HepG2 (cell line): ENCODE measurements around the gene ZNF540. TPM values are rescaled to one million over a fixed set of nuclear protein-coding genes. Genes with fewer than 3 reads are reported as not detected.

ENCODE experiments used
- BORCS8-MEF2B ChIP-seq: sonication (generic); formaldehyde crosslinking; IDR thresholded peaks from 2 replicates; pipeline ENCODE4 v1.8.0; 2022; ENCODE audit warnings: mild to moderate bottlenecking, missing genetic modification reagents
- ELF3 ChIP-seq: IDR thresholded peaks from 2 replicates; pipeline ENCODE4 v1.6.1; 2016; ENCODE audit warnings: missing genetic modification reagents, missing compliant biosample characterization
- HMGA1 ChIP-seq: sonication (generic); formaldehyde crosslinking; conservative IDR thresholded peaks from 2 replicates; pipeline ENCODE4 v1.4.0; 2020; ENCODE audit warnings: missing genetic modification reagents
- HOXA5 ChIP-seq: sonication (generic); formaldehyde crosslinking; IDR thresholded peaks from 2 replicates; pipeline ENCODE4 v1.4.0; 2020; ENCODE audit warnings: missing genetic modification reagents
- JUN ChIP-seq: sonication (generic); formaldehyde crosslinking; IDR thresholded peaks from 2 replicates; pipeline ENCODE4 v1.4.0; 2020; ENCODE audit warnings: mild to moderate bottlenecking, missing genetic modification reagents
- MTA1 ChIP-seq: sonication (generic); formaldehyde crosslinking; IDR thresholded peaks from 2 replicates; pipeline ENCODE4 v1.4.0; 2020; ENCODE audit warnings: missing genetic modification reagents, mild to moderate bottlenecking, borderline replicate concordance
- NRL ChIP-seq: sonication (generic); formaldehyde crosslinking; IDR thresholded peaks from 2 replicates; pipeline ENCODE4 v1.5.0; 2020; ENCODE audit warnings: missing genetic modification reagents, mild to moderate bottlenecking, moderate library complexity, borderline replicate concordance
- ONECUT2 ChIP-seq: sonication (generic); formaldehyde crosslinking; IDR thresholded peaks from 2 replicates; pipeline ENCODE4 v1.4.0; 2020; ENCODE audit warnings: missing genetic modification reagents
- SP1 ChIP-seq, 2 experiments: fragments of 450-650 bp in 1 of 2; sonication (generic) in 1 of 2; formaldehyde crosslinking in 1 of 2; IDR thresholded peaks; 2 replicates each; pipeline versions ENCODE4 v1.4.0 to v1.6.1; 2016 to 2020; ENCODE audit warnings: missing genetic modification reagents in 1 of 2
- SYNCRIP ChIP-seq: fragments of 200-400 bp; formaldehyde crosslinking; IDR thresholded peaks from 2 replicates; pipeline ENCODE4 v1.6.1; 2018; ENCODE audit warnings: mild to moderate bottlenecking, low read depth, low read length; ENCODE audit not compliant: insufficient read depth
- TARDBP ChIP-seq: sonication (generic); formaldehyde crosslinking; IDR thresholded peaks from 2 replicates; pipeline ENCODE4 v1.8.0; 2022; ENCODE audit warnings: mild to moderate bottlenecking, missing genetic modification reagents
- TBX3 ChIP-seq: fragments of 450-650 bp; IDR thresholded peaks from 2 replicates; pipeline ENCODE4 v1.6.1; 2017; ENCODE audit warnings: antibody characterized with exemption, mild to moderate bottlenecking, inconsistent platforms, borderline replicate concordance
- ZBTB38 ChIP-seq: sonication (generic); formaldehyde crosslinking; IDR thresholded peaks from 2 replicates; pipeline ENCODE4 v1.5.1; 2020; ENCODE audit warnings: mild to moderate bottlenecking, missing genetic modification reagents
- ZBTB7B ChIP-seq: sonication (generic); formaldehyde crosslinking; IDR thresholded peaks from 2 replicates; pipeline ENCODE4 v1.4.0; 2020; ENCODE audit warnings: missing genetic modification reagents
- ZNF136 ChIP-seq: sonication (generic); formaldehyde crosslinking; IDR thresholded peaks from 2 replicates; pipeline ENCODE4 v1.8.1; 2022; ENCODE audit warnings: low read depth, mild to moderate bottlenecking, moderate library complexity, missing genetic modification reagents
- ZNF441 ChIP-seq: sonication (generic); formaldehyde crosslinking; IDR thresholded peaks from 2 replicates; pipeline ENCODE4 v1.7.0; 2021; ENCODE audit warnings: missing genetic modification reagents, borderline replicate concordance
- ZNF567 ChIP-seq: sonication (generic); formaldehyde crosslinking; IDR thresholded peaks from 2 replicates; pipeline ENCODE4 v1.8.1; 2023; ENCODE audit warnings: mild to moderate bottlenecking, missing genetic modification reagents, borderline replicate concordance
- ZNF646 ChIP-seq: sonication (generic); formaldehyde crosslinking; IDR thresholded peaks from 2 replicates; pipeline ENCODE4 v1.9.0; 2021; ENCODE audit warnings: mild to moderate bottlenecking, missing genetic modification reagents
- polyA plus RNA-seq, 8 experiments: library from polyadenylated mRNA; depleted of rRNA in 3 of 8; stranded (reverse) in 7 of 8; unstranded in 1 of 8; fragments of >200 nt; fragmentation: Illumina TruSeq in 4 of 8; extraction: Trizol in 4 of 8; gene quantifications; 2 replicates each; pipeline versions ENCODE4 v1.2.1 to v1.2.3, GENCODE V29; 2011 to 2016; ENCODE audit warnings: low read depth in 4 of 8, missing spikeins in 1 of 8, mixed read lengths in 1 of 8; ENCODE audit not compliant: insufficient read depth in 1 of 8
- total RNA-seq, 5 experiments: library from RNA; depleted of rRNA; stranded (reverse); fragments of >200 nt; fragmentation: Illumina TruSeq; extraction: Trizol; gene quantifications; 2 replicates each; pipeline ENCODE4 v1.2.3, GENCODE V29; 2016; ENCODE audit warnings: low read depth in 1 of 5
- TF ChIP-seq, protein P1 (sequence below): sonication (generic); formaldehyde crosslinking; IDR thresholded peaks from 2 replicates; pipeline ENCODE4 v1.4.0; 2020; ENCODE audit warnings: missing genetic modification reagents, borderline replicate concordance

Gene ZNF540
- total and polyA plus RNA-seq, 2 of the 13 experiments (the other 11 are each of a cell fraction or from before 2014, with no cell fraction given), result 0.21 to 0.40 TPM

GRCh38 chr19:37654629-37655300 is 60.1 kb downstream of the ZNF540 start (continued):
- no peak for TF ChIP-seq ZNF646 (CRISPR knock-in tag)
- TF ChIP-seq ZBTB38 (CRISPR knock-in tag), result peak; percentile 74
- TF ChIP-seq, protein P1, sequence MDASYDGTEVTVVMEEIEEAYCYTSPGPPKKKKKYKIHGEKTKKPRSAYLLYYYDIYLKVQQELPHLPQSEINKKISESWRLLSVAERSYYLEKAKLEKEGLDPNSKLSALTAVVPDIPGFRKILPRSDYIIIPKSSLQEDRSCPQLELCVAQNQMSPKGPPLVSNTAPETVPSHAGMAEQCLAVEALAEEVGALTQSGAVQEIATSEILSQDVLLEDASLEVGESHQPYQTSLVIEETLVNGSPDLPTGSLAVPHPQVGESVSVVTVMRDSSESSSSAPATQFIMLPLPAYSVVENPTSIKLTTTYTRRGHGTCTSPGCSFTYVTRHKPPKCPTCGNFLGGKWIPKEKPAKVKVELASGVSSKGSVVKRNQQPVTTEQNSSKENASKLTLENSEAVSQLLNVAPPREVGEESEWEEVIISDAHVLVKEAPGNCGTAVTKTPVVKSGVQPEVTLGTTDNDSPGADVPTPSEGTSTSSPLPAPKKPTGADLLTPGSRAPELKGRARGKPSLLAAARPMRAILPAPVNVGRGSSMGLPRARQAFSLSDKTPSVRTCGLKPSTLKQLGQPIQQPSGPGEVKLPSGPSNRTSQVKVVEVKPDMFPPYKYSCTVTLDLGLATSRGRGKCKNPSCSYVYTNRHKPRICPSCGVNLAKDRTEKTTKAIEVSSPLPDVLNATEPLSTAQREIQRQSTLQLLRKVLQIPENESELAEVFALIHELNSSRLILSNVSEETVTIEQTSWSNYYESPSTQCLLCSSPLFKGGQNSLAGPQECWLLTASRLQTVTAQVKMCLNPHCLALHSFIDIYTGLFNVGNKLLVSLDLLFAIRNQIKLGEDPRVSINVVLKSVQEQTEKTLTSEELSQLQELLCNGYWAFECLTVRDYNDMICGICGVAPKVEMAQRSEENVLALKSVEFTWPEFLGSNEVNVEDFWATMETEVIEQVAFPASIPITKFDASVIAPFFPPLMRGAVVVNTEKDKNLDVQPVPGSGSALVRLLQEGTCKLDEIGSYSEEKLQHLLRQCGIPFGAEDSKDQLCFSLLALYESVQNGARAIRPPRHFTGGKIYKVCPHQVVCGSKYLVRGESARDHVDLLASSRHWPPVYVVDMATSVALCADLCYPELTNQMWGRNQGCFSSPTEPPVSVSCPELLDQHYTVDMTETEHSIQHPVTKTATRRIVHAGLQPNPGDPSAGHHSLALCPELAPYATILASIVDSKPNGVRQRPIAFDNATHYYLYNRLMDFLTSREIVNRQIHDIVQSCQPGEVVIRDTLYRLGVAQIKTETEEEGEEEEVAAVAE, result no peak
- no peak for TF ChIP-seq ZNF567 (CRISPR knock-in tag)
- TF ChIP-seq SP1 (IDR thresholded peaks at IDR 0.05), result no peak
- no peak for TF ChIP-seq SP1 (CRISPR knock-in tag; IDR thresholded peaks at IDR 0.05)
- no peak for TF ChIP-seq JUN (CRISPR knock-in tag)
- TF ChIP-seq ONECUT2 (CRISPR knock-in tag), result no peak
- peak; percentile 40; the same call in 1 of the 2 replicates for TF ChIP-seq ZBTB7B
- TF ChIP-seq TARDBP (CRISPR knock-in tag), result 0 out of 2 replicates have a peak, but pooled peaks have one; percentile 10
- 0 out of 2 replicates have a peak, but pooled peaks have one; percentile 11 for TF ChIP-seq HOXA5 (CRISPR knock-in tag)
- no peak for TF ChIP-seq ZNF136 (CRISPR knock-in tag)
- TF ChIP-seq MTA1 (CRISPR knock-in tag), result peak; percentile 51; the same call in 1 of the 2 replicates
- no peak for TF ChIP-seq HMGA1
- no peak for TF ChIP-seq SYNCRIP
- TF ChIP-seq ELF3 (CRISPR knock-in tag), result no peak
- peak; percentile 59; the same call in 1 of the 2 replicates for TF ChIP-seq NRL (CRISPR knock-in tag)
- 0 out of 2 replicates have a peak, but pooled peaks have one; percentile 7 for TF ChIP-seq ZNF441 (CRISPR knock-in tag)
- 0 out of 2 replicates have a peak, but pooled peaks have one; percentile 57 for TF ChIP-seq BORCS8-MEF2B (CRISPR knock-in tag)
- TF ChIP-seq TBX3, result no peak
